Activated naive CD4-positive, alpha-beta T cell treated with Interleukin-2 at 50 U/mL for 16 hours (primary cell): Measurements from ENCODE around the gene SH3YL1.
"Not testable (repeated sequence)": the region's sequence is repeated elsewhere in the genome, so short reads cannot be mapped to it uniquely, and the experiment has no call there.

ENCODE experiments used
- DNase-seq: peaks from one replicate; pipeline ENCODE4 v3.0.0-alpha.2; 2020

The SH3YL1 gene

GRCh38 chr2:175880-176820 is 87.7 kb downstream of the SH3YL1 start:
- DNase-seq: peak; percentile 47

- no peak for DNase-seq
These were observed 88.6 kb downstream of the SH3YL1 start for GRCh38 chr2:175161-175786.

DNA sequence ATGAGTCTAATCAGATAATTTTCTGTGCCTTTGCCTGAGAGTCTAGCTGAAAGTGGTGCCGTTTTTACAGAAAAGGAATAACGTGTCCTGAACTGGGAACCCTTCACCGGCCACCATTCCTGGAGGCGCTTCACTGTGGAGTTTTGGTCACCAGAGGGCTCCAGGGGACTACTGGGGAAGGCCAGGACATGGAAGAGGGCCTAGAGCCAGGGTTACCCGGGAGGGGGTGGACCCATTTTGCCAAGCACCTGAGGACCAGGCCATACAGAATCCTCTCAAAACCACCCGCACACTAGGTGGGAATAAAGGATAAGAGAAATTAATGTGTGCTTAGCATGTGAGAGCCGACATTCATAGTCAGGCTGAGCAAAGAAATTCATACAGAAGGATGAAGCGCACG is 91.7 kb downstream of the SH3YL1 start:
- DNase-seq: not testable (repeated sequence)

- DNase-seq: no peak
These were observed 94.1 kb downstream of the SH3YL1 start for GRCh38 chr2:169741-170140.
